Measurements from ENCODE around the gene ME3.

The ME3 gene

DNA sequence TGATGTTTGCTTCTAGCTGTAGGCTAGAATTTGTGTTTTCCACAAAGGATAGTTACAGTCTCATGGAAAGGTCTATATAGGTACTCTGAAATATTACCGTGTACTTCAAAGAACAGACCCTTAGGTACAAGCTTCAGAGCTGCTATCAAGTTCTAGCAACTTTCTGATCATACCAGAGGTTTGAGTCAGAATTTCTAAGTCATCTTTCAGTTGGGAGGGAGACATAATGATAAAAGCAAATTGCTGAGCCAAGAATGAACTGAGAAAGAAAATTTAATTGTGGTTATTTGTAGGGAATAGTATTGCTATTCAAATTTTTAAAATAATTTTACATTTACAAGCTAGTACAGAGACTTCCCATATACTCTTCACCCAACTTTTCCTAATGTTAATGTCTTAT lies 19.9 kb upstream of the ME3 start:
- DNase-seq = no peak

GRCh38 chr11:86688398-86689179 lies 16.2 kb upstream of the ME3 start:
- no peak for DNase-seq

DNA sequence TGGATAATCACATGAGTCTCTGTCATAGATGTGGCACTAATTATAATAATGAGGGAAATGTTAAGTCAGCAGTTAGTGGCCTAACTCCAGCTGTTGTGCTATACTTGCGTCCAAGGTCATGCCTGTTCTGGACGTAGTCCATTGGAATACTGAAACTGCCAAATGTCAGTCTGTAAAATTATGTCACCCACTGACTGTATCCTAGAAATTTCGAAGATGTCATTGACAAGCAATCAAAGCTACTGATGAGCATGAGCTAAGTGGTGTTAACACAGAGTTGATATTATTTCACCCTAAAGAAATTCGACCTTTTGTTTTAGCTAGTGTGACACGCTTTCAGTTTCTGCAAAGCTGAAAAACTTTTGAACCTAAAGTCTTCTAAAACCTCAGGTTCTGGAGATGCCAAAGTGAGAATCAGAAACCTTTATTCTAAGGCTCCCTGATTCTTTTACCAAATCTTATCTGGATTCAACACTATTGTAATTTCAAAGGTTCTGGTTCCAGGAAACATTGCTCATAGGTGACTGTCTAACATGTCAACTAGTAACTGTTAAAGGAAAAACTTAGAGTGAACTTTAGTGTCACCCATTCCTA lies 14.9 kb upstream of the ME3 start:
- no peak for DNase-seq

DNA sequence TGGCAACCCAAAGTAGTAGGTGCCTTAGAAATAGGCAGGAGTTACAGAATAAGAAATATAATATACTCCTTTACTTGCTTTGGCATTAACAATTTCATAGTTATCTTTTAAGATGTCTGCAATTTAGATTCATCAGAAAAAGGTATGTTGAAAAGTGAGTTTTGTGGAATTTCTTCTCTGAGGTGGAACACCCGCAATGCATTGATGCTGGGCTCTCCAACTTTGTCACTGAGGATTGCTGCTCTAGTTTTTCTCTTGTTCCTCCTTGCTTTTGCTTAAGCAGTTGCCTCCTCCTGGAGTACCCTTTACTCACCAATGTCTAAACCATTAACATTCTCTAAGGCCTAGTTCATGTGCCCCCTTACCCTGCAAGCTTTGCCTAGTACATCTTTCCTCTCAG lies 14.1 kb upstream of the ME3 start:
- DNase-seq = no peak

DNA sequence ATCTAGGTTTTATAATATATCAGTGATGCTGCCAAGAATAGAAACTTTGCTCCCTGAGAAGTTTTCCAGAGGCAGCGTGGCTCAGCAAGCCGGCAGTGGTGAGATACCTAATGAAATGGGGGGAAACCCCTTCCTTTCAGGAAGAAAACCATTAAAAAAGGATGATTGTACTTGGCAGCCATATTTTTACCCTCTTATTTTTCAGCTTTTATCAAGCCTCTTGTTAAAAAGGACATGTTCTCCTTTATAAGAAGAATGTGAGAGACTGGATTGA lies 9.0 kb upstream of the ME3 start:
- no peak for DNase-seq

DNA sequence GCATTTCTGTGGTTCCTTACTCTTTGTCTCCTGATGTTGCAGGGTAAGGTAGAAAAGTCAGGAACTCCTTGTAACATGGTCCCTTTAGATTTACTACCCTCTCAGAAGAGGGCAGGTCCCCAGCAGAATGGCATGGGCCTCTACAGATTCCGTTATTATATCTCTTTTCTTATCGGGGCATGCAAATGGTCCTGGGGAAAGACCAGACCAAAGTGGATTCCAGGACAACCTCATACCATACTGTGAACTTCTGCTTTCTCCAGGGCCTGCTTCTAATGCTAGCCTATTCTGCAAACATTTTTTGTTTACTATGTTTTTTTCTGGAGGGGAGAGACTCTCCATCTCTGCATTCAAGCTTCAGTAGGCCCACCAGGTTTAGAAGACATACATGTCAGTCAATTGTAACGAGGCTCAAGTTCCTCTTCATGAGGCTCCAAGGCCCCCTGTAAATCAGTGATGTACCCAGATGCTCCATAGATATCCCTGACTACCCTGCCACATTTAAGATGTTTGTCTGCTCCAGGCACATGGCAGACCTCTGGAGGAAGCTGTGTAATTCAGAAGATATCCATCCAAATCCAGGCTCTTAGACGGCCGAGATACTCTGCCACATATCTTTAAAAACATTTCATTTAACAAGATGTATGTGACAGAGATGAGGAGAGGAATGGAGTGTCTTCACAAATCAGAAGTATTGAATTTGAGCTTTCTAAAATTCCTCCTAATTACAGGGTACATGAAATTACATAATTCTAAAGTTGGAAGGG lies 8.5 kb upstream of the ME3 start:
- DNase-seq = no peak

DNA sequence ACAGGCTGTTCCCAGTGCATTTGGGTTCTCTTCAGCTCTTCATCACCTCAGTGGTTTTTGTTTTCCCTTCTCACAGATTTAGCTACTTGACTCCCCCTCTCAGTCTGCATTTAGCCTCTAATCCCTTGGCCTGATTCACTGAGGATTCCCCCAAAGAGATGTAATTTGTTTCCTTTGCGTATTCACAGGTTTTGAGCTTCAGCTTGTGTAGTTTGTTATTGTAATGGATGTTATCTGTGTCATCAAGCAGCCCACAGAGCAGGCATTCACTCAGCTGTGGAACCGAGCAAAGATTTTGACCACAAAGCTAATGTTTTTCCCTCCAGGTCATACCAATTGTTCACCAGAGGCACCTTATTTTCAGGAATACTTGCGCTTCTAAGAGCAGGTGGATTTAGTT lies 6.4 kb upstream of the ME3 start:
- DNase-seq = no peak

- no peak for DNase-seq
Measured at GRCh38 chr11:86678296-86678695, 5.9 kb upstream of the ME3 start.

DNA sequence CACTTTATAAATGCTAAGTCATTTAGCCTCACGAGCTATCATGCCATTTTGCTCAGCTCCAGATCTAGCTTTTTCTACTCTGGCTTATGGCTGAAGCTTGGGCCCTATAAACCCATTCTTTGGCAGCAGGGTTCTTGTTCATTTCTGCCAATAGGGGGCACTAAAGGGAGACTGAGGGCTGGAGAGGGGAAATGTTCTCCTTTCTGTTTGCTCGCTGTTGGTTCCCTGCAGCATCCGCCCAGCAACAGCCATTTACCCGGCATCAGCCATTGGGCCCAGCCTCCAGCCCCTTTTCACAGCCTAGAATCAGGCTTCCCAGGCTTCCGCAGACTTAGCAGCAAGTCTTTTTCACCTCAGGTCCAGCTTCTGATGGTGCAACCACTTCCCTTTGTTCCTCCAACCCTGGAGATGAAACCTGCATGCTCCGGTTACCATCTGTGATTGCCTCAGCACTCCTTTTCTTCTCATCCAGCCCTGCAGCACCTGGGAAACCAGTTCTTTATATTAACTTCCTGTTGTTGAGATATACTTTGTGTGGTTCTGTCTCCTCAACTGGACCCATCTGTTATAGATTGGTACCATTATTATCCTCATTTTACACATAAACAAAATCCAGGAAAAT lies 4.2 kb upstream of the ME3 start:
- DNase-seq = no peak

GRCh38 chr11:86676010-86676409 lies 3.6 kb upstream of the ME3 start:
- no peak for DNase-seq

DNA sequence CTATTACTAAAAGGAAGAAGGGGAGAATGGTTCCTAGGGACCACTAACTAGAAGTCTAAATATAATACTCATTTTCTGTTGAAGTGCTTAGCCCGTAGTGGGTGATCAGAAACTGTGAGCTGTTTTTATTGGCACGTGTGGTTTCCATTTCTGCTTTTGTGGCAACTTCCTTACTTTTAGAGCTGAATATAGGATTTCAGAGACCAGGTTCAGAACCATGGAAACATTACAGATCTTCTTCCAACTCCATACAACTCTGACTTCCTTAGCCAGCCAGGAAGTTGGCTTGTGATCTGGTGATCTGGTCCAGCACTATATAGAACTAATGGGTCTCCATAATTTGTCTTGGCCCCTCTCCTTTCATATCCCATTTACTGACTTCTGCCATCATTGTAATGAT lies 2.6 kb upstream of the ME3 start:
- no peak for DNase-seq

DNA sequence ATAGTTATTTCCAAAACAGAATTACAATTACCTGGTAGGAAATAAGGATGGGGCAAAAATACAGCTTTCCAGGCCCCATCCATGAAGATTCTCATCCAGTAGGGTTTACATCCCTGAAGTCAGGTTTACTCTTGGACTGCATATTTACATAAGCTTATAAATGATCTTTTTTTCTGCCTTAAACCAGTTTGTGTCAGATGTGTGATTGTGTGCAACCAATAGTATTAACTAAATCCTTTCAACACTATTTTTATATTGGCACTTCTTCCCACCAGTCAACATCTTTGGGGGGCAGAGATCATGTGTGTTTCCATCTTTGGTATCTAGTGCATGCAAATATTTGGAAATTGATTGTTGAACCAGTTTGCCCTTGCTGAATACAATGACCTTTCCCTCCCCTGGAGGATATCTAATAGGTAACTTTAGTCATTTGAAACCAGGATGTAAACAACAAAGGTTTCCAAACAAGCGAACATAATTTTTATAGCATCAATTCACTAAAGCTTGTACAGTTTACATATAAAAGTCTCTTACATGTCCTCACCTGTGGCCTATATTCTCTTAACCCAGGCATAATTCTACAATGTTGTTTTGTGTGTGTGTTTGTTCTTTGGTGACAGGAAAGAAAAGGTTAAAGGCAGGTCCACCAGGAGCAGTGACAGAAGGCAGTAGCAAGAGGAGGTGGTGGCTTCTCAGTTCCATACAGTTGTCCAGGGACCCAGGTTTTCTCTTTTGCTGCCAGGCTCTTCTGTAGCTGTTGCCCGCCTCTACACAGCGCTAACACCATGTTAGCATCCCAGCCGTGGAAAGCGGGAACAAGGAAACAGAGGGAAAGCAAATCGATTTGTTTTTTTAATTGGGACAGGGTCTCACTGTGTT lies 1.7 kb upstream of the ME3 start:
- DNase-seq = no peak

DNA sequence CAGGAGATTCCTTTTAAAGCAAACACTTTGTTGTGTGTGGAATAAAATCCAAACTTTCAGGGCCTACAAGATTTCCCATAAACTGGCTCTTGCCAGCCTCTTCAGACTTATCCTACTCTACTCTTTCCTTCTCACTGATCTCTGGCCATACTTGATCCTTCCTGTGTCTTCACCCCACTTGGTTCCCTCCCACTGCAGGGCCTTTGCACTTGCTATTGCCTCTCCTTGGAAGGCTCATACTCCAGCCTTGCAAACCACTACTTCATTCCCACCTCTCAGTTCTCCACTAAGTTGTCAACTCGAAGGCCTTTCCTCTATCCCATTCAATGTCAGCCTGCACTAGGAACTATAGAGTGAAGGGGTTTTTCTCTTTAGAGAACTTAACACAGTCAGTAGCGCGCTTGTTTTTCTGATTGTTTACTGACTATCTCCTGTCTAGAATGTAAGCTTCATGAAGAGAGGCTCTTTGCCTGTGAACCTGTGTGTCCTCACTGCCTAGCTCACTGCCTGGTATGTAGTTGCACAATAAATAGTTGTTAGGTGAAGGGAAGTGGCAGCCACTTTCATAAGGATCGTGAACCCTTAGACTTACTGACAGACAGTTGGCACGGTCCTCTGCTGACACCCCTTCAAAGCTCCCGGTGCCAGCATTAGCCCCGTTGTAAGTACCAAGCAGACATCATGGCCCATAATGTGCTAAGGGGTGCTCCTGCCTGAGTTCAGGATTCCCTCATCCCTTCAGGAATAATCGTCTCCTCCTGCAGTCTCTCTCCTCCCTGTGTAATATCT lies 833 bp upstream of the ME3 start:
- no peak for DNase-seq

- no peak for DNase-seq
Measured at GRCh38 chr11:86671531-86672006, 847 bp downstream of the ME3 start.

GRCh38 chr11:86670911-86671310 lies 1.5 kb downstream of the ME3 start:
- DNase-seq = no peak

- DNase-seq = no peak
Measured at GRCh38 chr11:86670181-86670580, 2.2 kb downstream of the ME3 start.

DNA sequence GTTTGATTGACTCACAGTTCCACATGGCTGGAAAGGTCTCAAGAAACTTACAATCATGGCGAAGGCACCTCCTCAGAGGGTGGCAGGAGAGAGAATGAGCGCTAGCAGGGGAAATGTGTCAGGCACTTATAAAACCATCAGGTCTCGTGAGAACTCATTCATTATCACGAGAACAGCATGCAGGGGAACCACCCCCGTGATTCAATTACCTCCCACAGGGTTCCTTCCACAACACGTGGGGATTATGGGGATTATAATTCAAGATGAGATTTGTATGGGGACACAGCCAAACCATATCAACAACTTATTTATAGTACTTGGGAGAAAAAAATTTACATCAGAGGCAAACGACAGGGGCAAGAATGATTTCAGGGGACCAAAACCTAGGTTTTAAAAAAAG lies 3.0 kb downstream of the ME3 start:
- no peak for DNase-seq

GRCh38 chr11:86668929-86669328 lies 3.5 kb downstream of the ME3 start:
- no peak for DNase-seq

GRCh38 chr11:86666193-86666592 lies 6.2 kb downstream of the ME3 start:
- no peak for DNase-seq

DNA sequence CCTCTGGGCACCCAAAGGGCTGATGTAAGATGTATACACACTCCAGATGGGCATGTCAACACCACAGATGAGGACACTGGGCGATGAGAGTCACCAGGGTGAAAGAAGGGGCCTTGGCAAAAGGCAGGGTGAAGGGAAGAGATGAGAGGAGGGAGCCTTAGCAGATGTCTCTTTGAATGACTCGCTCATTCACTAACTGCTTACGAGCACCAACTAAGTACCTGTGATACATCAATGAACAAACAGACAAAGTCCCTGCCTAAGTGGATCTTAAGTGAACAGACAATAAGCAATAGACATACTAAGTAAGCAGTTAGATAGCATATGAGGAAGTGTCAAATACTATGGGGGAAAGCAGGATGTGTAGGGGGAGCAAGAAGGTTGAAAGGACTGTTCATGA lies 7.5 kb downstream of the ME3 start:
- no peak for DNase-seq

GRCh38 chr11:86663761-86664160 lies 8.7 kb downstream of the ME3 start:
- no peak for DNase-seq

DNA sequence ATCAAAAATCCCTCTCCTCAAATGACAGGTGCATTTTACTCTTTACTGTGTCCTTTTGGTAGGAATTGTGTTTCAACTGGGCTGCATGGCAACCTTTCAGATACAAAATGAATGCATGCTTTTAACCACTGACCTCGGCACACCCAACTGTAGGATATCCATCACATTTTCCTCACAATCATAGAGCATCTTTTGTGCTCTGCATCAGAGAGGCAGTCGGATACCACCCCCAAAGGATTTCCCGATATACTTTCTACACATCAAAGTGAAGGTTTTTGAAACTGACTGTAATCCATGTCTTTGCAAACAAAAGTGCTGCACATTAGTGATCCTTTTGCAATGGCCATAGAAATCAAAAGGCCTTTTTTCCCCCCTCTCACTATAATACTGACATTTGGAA lies 9.1 kb downstream of the ME3 start:
- DNase-seq = no peak

All from CD4-positive, alpha-beta T cell treated with Interleukin-12 subunit alpha and Interleukin-12 subunit beta, for 1 hour (primary cell).